Gastroesophageal sphincter (tissue), 3 donors: ENCODE results near the gene TGM4.

Experiments
- POLR2AphosphoS5 ChIP-seq: sonication (generic); formaldehyde crosslinking; IDR thresholded peaks from one replicate; pipeline ENCODE4 v1.6.1; 2017; ENCODE audit warnings: antibody characterized with exemption
- TF ChIP-seq, protein P1 (sequence below), 4 experiments: fragments of 200-600 bp in 2 of 4; fragments of 450-650 bp in 2 of 4; sonication (generic) in 1 of 4; IDR thresholded peaks; one replicate each; pipeline ENCODE4 v1.5.1; 2017 to 2019; ENCODE audit warnings: antibody characterized with exemption in 4 of 4, mild to moderate bottlenecking in 2 of 4, moderate library complexity in 2 of 4

DNA sequence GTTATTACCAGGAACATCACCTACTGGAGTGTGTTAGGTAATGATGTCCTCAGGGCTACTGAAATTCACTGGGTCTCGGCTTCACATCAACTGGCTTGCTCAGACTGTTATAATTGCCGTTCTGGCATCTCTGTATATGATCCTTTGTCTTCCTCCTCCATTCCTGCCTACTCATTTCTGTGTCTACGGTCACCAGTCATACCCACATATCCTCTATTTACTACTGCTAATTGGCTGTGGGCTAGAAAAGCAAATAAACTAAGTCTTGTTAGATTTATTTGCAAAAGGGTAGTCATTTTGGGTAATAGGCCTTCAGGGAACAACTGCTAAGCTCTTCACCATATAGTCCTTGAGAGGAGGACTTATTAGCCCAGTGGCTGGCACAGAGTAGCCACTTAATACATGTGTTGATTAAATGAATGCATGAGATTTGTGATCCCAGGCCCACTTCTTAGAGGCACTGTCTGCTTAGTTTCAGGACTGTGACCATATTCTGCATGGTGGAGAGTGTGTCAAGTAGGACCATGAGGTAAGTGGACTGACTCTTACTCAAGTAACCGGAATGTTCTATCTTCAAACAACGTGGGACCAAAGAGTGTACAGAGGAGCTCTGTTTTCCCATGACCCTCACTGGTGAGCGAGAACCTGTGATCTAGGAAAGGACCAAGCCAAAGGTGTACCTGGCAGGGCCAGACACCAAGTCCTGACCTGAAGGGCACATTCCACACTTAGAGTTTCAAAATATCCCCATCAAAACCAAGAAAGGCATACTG lies 88.4 kb downstream of the TGM4 start:
- TF ChIP-seq, protein P1, sequence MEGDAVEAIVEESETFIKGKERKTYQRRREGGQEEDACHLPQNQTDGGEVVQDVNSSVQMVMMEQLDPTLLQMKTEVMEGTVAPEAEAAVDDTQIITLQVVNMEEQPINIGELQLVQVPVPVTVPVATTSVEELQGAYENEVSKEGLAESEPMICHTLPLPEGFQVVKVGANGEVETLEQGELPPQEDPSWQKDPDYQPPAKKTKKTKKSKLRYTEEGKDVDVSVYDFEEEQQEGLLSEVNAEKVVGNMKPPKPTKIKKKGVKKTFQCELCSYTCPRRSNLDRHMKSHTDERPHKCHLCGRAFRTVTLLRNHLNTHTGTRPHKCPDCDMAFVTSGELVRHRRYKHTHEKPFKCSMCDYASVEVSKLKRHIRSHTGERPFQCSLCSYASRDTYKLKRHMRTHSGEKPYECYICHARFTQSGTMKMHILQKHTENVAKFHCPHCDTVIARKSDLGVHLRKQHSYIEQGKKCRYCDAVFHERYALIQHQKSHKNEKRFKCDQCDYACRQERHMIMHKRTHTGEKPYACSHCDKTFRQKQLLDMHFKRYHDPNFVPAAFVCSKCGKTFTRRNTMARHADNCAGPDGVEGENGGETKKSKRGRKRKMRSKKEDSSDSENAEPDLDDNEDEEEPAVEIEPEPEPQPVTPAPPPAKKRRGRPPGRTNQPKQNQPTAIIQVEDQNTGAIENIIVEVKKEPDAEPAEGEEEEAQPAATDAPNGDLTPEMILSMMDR (IDR thresholded peaks at IDR 0.05), result no peak
- TF ChIP-seq POLR2AphosphoS5, result no peak
